Islet precursor cell (in vitro differentiated cells): ENCODE measurements around the gene RCE1.

ENCODE experiments used
- DNase-seq: peaks from one replicate; pipeline ENCODE4 v3.0.0-alpha.2; 2018

Gene RCE1

GRCh38 chr11:66845143-66845875, 2.1 kb downstream of the RCE1 start:
- DNase-seq = no peak

- DNase-seq = peak; percentile 46
These were observed 2.6 kb downstream of the RCE1 start for GRCh38 chr11:66845876-66846212.

- DNase-seq = peak; percentile 56
These were observed 3.4 kb downstream of the RCE1 start for GRCh38 chr11:66846671-66847091.

- DNase-seq = peak; percentile 47
These were observed 4.4 kb downstream of the RCE1 start for GRCh38 chr11:66847461-66848232.

GRCh38 chr11:66848671-66849500, 5.6 kb downstream of the RCE1 start:
- peak; percentile 50 for DNase-seq

GRCh38 chr11:66849501-66850234, 6.4 kb downstream of the RCE1 start:
- DNase-seq = peak; percentile 50

- DNase-seq = no peak
These were observed 7.0 kb downstream of the RCE1 start for GRCh38 chr11:66850235-66850587.

- no peak for DNase-seq
These were observed 7.5 kb downstream of the RCE1 start for GRCh38 chr11:66850588-66851238.

GRCh38 chr11:66851239-66851596, 8.0 kb downstream of the RCE1 start:
- DNase-seq = no peak

GRCh38 chr11:66851698-66852465, 8.6 kb downstream of the RCE1 start:
- peak; percentile 67 for DNase-seq

- no peak for DNase-seq
These were observed 9.4 kb downstream of the RCE1 start for GRCh38 chr11:66852466-66853241.

GRCh38 chr11:66853242-66854229, 10.3 kb downstream of the RCE1 start:
- no peak for DNase-seq

GRCh38 chr11:66854231-66854661, 11.0 kb downstream of the RCE1 start:
- no peak for DNase-seq

GRCh38 chr11:66854729-66855211, 11.5 kb downstream of the RCE1 start:
- DNase-seq = no peak

- DNase-seq = peak; percentile 97
These were observed 12.6 kb downstream of the RCE1 start for GRCh38 chr11:66855574-66856495.

GRCh38 chr11:66856496-66857233, 13.4 kb downstream of the RCE1 start, which contains the start of gene LRFN4:
LRFN4 (plus strand) TSS chr11:66857064; CDS start chr11:66857745, 681 bp downstream.
- peak; percentile 73 for DNase-seq

GRCh38 chr11:66857234-66857926, 14.1 kb downstream of the RCE1 start:
- no peak for DNase-seq
